ENCODE data around the gene MAPK1.

DNA sequence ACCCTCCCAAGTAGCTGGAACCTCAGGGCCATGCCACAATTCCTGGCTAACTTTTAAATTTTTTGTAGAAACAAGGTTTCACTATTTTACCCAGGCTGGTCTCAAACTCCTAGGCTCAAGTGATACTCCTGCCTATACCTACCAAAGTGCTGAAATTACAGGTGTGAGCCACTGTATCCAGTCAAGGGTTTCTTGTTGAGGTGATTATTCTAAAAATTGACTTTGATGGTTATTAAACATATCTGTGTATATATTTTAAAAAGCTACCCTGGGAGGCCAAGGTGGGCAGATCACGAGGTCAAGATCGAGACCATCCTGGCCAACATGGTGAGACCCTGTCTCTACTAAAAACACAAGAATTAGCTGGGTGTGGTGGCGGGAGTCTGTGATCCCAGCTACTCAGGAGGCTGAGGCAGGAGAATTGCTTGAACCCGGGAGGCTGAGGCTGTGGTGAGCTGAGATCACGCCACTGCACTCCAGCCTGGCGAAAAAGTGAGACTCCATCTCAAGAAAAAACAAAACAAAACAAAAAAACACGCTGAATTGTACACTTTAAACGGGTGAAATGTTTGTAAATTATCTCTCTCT is 27.1 kb downstream of the MAPK1 start:
- TF ChIP-seq, protein P1, sequence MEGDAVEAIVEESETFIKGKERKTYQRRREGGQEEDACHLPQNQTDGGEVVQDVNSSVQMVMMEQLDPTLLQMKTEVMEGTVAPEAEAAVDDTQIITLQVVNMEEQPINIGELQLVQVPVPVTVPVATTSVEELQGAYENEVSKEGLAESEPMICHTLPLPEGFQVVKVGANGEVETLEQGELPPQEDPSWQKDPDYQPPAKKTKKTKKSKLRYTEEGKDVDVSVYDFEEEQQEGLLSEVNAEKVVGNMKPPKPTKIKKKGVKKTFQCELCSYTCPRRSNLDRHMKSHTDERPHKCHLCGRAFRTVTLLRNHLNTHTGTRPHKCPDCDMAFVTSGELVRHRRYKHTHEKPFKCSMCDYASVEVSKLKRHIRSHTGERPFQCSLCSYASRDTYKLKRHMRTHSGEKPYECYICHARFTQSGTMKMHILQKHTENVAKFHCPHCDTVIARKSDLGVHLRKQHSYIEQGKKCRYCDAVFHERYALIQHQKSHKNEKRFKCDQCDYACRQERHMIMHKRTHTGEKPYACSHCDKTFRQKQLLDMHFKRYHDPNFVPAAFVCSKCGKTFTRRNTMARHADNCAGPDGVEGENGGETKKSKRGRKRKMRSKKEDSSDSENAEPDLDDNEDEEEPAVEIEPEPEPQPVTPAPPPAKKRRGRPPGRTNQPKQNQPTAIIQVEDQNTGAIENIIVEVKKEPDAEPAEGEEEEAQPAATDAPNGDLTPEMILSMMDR (IDR thresholded peaks at IDR 0.05): no peak
- no peak for TF ChIP-seq POLR2A (IDR thresholded peaks at IDR 0.05)
- TF ChIP-seq POLR2AphosphoS5 (IDR thresholded peaks at IDR 0.05): no peak
